WI38 (cell line): ENCODE results near the gene IMMP2L.
"Not testable (repeated sequence)": the region's sequence is repeated elsewhere in the genome, so short reads cannot be mapped to it uniquely, and the experiment has no call there.

Experiments used
- H3K4me3 ChIP-seq: 2 replicates; pipeline ENCODE4 v1.5.1; 2011; ENCODE audit warnings: low read depth, mild to moderate bottlenecking, control low read depth, low read length
- CTCF ChIP-seq: IDR thresholded peaks from 2 replicates; pipeline ENCODE4 v1.5.1; 2012; ENCODE audit warnings: low read depth, mild to moderate bottlenecking, control low read depth, low read length

The IMMP2L gene

DNA sequence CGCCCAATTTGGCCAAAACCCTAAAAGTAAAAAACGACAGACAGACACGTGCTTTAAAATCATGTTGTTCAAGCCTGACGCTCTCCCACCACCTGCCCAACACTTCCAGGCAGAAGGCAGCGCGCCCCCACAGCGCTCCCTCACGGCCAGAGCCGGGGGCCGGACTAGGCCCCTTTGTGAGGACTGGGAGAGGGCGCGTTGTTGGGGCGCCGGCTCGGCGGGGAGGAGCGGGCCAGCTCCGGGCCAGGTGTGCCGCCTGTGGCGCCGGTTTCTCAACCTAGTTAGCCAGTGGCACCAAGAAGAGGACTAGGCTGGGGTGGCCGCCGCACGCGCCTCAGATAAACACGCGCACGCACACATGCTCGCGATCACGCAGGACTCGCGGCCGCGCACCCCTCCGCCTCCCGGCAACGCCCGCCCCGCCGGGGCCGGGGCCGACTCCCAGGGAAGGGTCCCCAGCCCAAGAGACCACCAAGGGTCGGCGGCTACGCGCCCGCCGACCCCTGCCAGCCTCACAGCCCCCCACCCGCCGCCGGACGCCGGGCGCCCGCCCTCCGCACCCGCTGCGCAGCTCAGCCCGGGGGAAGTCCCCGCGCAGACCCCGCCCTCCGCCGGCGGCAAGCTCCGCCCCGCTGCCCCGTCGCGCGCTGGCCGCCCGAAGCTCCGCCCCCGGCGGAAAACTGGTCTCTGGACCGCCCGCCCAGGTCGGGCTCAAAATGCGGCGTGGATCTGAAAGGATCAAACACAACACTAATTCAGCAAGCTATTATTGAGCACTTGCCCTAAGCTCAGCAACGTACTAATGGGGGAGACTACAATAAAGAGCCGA lies at the start of gene IMMP2L:
Gene IMMP2L, minus strand, starts transcription at position 589 of the 829 bp plus-strand sequence.
- TF ChIP-seq CTCF = no peak
- peak within 1 kb of the TSS; percentile 68 for H3K4me3 ChIP-seq

- not testable (repeated sequence) for H3K4me3 ChIP-seq
Observed at GRCh38 chr7:111609483-111610254, 47.4 kb upstream of the IMMP2L start.

- no peak for TF ChIP-seq CTCF
Observed at GRCh38 chr7:111607621-111608020, 45.3 kb upstream of the IMMP2L start.

GRCh38 chr7:111605246-111605645 lies 43.0 kb upstream of the IMMP2L start:
- TF ChIP-seq CTCF = no peak

More at GRCh38 chr7:111607621-111608020, 45.3 kb upstream of the IMMP2L start:
- H3K4me3 ChIP-seq = no peak overlapping the region

GRCh38 chr7:111600091-111600490 lies 37.8 kb upstream of the IMMP2L start:
- H3K4me3 ChIP-seq = no peak overlapping the region
- no peak for TF ChIP-seq CTCF

More at GRCh38 chr7:111605246-111605645, 43.0 kb upstream of the IMMP2L start:
- no peak overlapping the region for H3K4me3 ChIP-seq

DNA sequence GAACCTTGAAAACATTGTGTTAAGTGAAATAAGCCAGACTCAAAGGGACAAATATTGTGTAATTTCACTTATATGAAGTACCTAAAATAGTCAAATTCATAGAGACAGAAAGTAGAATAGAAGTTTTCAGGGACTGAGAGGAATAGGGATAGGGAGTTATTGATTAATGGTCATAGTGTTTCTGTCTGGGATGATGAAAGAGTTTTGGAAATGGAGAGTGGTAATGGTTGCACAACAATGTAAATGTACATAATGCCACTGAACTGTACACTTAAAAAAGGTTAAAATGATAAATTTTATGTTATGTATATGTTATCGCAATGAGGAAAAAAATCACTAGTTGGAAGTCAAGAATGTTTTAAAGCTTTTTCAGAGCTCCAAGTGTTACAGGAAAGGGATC lies 33.5 kb upstream of the IMMP2L start:
- no peak overlapping the region for H3K4me3 ChIP-seq
- TF ChIP-seq CTCF = no peak

- no peak for TF ChIP-seq CTCF
- H3K4me3 ChIP-seq = no peak overlapping the region
Observed at GRCh38 chr7:111594602-111595001, 32.3 kb upstream of the IMMP2L start.
